ENCODE data around the gene CCDC152. TPM values are rescaled to one million over a fixed set of nuclear protein-coding genes. Genes with fewer than 3 reads are reported as not detected.
A peak's percentile ranks its signal among the peaks of the same experiment; 100 is the strongest.
"Not testable (repeated sequence)": the region's sequence is repeated elsewhere in the genome, so short reads cannot be mapped to it uniquely, and the experiment has no call there.

CCDC152 gene
- total RNA-seq, result 1 to 10 TPM; 7.9 to 8.1 TPM

- CTCF ChIA-PET, result interaction anchor here (0.5 to 1.4 kb wide), 2 partner anchors 10 to 1105 kb away, joined by 4 to 5 read pairs; no protein-coding TSS in a partner anchor
- H3K4me1 Mint-ChIP-seq (ENCODE audit: low read depth), result peaks cover 9% of the 10 kb centered on the region
- intact Hi-C loops (cut with micrococcal nuclease), result loop anchor here (5.0 kb wide), 2 partner anchors 195 to 285 kb away; partner anchors contain the start of gene ANXA2R
- peak within 1 kb of the TSS; percentile 84 for H3K4me3 Mint-ChIP-seq
- no peaks in the 10 kb centered on the region for H3K9me3 Mint-ChIP-seq
- peaks cover 7% of the 10 kb centered on the region for H3K27me3 Mint-ChIP-seq (ENCODE audit: low read depth)
- H3K36me3 Mint-ChIP-seq (ENCODE audit: low read depth), result no peaks in the 10 kb centered on the region
- H3K27ac Mint-ChIP-seq, result peak within 1 kb of the TSS; percentile 80
- DNase-seq, result peak; percentile 60
Measured at GRCh38 chr5:42756606-42757601, at the start of gene CCDC152. Gene CCDC152, plus strand, starts transcription at chr5:42756818. Its CDS starts 2,304 bp downstream, at chr5:42759122.

GRCh38 chr5:42715785-42716184 is 40.8 kb upstream of the CCDC152 start:
- Mint-ChIP-seq H3K36me3 (ENCODE audit: low read depth) (no peaks in the 10 kb centered on the region), H3K4me3 (no peak overlapping the region), H3K4me1 (ENCODE audit: low read depth) (peaks cover 5% of the 10 kb centered on the region), H3K27me3 (ENCODE audit: low read depth) (peaks cover 11% of the 10 kb centered on the region), H3K9me3 (no peaks in the 10 kb centered on the region), H3K27ac (no peak overlapping the region)
- DNase-seq, result no peak
- intact Hi-C loops (cut with micrococcal nuclease), result no loop called here
- CTCF ChIA-PET, result no interaction called here

GRCh38 chr5:42718591-42718990 is 38.0 kb upstream of the CCDC152 start:
- Mint-ChIP-seq H3K4me1 (ENCODE audit: low read depth) (peaks cover 5% of the 10 kb centered on the region), H3K27ac (no peak overlapping the region), H3K36me3 (ENCODE audit: low read depth) (no peaks in the 10 kb centered on the region), H3K27me3 (ENCODE audit: low read depth) (peaks cover 9% of the 10 kb centered on the region), H3K9me3 (no peaks in the 10 kb centered on the region), H3K4me3 (no peak overlapping the region)
- no peak for DNase-seq
- CTCF ChIA-PET, result interaction anchor here (0.6 kb wide), 1 partner anchor 103 kb away, joined by 3 read pairs; no protein-coding TSS in a partner anchor
- intact Hi-C loops (cut with micrococcal nuclease), result no loop called here

GRCh38 chr5:42719034-42719433 is 37.6 kb upstream of the CCDC152 start:
- no peaks in the 10 kb centered on the region for H3K9me3 Mint-ChIP-seq
- no peak overlapping the region for H3K27ac Mint-ChIP-seq
- DNase-seq, result no peak
- intact Hi-C loops (cut with micrococcal nuclease), result no loop called here
- H3K36me3 Mint-ChIP-seq (ENCODE audit: low read depth), result no peaks in the 10 kb centered on the region
- H3K4me1 Mint-ChIP-seq (ENCODE audit: low read depth), result peaks cover 5% of the 10 kb centered on the region
- H3K4me3 Mint-ChIP-seq, result no peak overlapping the region
- peaks cover 9% of the 10 kb centered on the region for H3K27me3 Mint-ChIP-seq (ENCODE audit: low read depth)
- CTCF ChIA-PET, result interaction anchor here (0.6 kb wide), 1 partner anchor 104 kb away, joined by 3 read pairs; no protein-coding TSS in a partner anchor

GRCh38 chr5:42720251-42720650 is 36.4 kb upstream of the CCDC152 start:
- no peak overlapping the region for H3K4me3 Mint-ChIP-seq

GRCh38 chr5:42721484-42721883 is 35.1 kb upstream of the CCDC152 start:
- Mint-ChIP-seq H3K27me3 (ENCODE audit: low read depth) (peaks cover 13% of the 10 kb centered on the region), H3K27ac (no peak overlapping the region), H3K4me3 (no peak overlapping the region), H3K36me3 (ENCODE audit: low read depth) (no peaks in the 10 kb centered on the region), H3K9me3 (no peaks in the 10 kb centered on the region), H3K4me1 (ENCODE audit: low read depth) (peaks cover 5% of the 10 kb centered on the region)
- DNase-seq, result no peak
- CTCF ChIA-PET, result no interaction called here
- intact Hi-C loops (cut with micrococcal nuclease), result no loop called here

More at GRCh38 chr5:42720251-42720650, 36.4 kb upstream of the CCDC152 start:
- Mint-ChIP-seq H3K27me3 (ENCODE audit: low read depth) (peaks cover 9% of the 10 kb centered on the region), H3K4me1 (ENCODE audit: low read depth) (peaks cover 5% of the 10 kb centered on the region), H3K9me3 (no peaks in the 10 kb centered on the region), H3K36me3 (ENCODE audit: low read depth) (no peaks in the 10 kb centered on the region), H3K27ac (no peak overlapping the region)
- no peak for DNase-seq
- CTCF ChIA-PET, result interaction anchor here (0.7 kb wide), 1 partner anchor 47 kb away, joined by 3 read pairs; no protein-coding TSS in a partner anchor
- intact Hi-C loops (cut with micrococcal nuclease), result no loop called here

- intact Hi-C loops (cut with micrococcal nuclease), result not testable (repeated sequence)
Measured at GRCh38 chr5:42734531-42735058, 22.0 kb upstream of the CCDC152 start.

GRCh38 chr5:42740920-42741319 is 15.7 kb upstream of the CCDC152 start:
- intact Hi-C loops (cut with micrococcal nuclease), result no loop called here

More at GRCh38 chr5:42734531-42735058, 22.0 kb upstream of the CCDC152 start:
- H3K4me1 Mint-ChIP-seq (ENCODE audit: low read depth); H3K27me3 Mint-ChIP-seq (ENCODE audit: low read depth); H3K36me3 Mint-ChIP-seq (ENCODE audit: low read depth); H3K27ac Mint-ChIP-seq; H3K4me3 Mint-ChIP-seq; DNase-seq; H3K9me3 Mint-ChIP-seq: not testable (repeated sequence)
- CTCF ChIA-PET, result interaction anchor here (1.0 kb wide), 1 partner anchor 11 kb away, joined by 5 read pairs; no protein-coding TSS in a partner anchor

GRCh38 chr5:42745426-42745825 is 11.2 kb upstream of the CCDC152 start:
- H3K27ac Mint-ChIP-seq, result no peak overlapping the region
- intact Hi-C loops (cut with micrococcal nuclease), result loop anchor here (1.0 kb wide), 1 partner anchor 144 kb away; no protein-coding TSS in a partner anchor
- peak; percentile 18 for DNase-seq
- no peaks in the 10 kb centered on the region for H3K36me3 Mint-ChIP-seq (ENCODE audit: low read depth)
- H3K4me1 Mint-ChIP-seq (ENCODE audit: low read depth), result no peaks in the 10 kb centered on the region
- H3K27me3 Mint-ChIP-seq (ENCODE audit: low read depth), result no peaks in the 10 kb centered on the region
- no peak overlapping the region for H3K4me3 Mint-ChIP-seq
- CTCF ChIA-PET, result interaction anchor here (0.6 to 1.5 kb wide), 5 partner anchors 9 to 1514 kb away, joined by 3 to 5 read pairs (median 3); no protein-coding TSS in a partner anchor
- peaks cover 2% of the 10 kb centered on the region for H3K9me3 Mint-ChIP-seq

More at GRCh38 chr5:42740920-42741319, 15.7 kb upstream of the CCDC152 start:
- CTCF ChIA-PET, result no interaction called here
- Mint-ChIP-seq H3K9me3 (peaks cover 2% of the 10 kb centered on the region), H3K36me3 (ENCODE audit: low read depth) (no peaks in the 10 kb centered on the region), H3K27ac (no peak overlapping the region), H3K4me1 (ENCODE audit: low read depth) (no peaks in the 10 kb centered on the region), H3K27me3 (ENCODE audit: low read depth) (no peaks in the 10 kb centered on the region), H3K4me3 (no peak overlapping the region)
- no peak for DNase-seq

GRCh38 chr5:42745856-42746255 is 10.8 kb upstream of the CCDC152 start:
- no peaks in the 10 kb centered on the region for H3K4me1 Mint-ChIP-seq (ENCODE audit: low read depth)
- no peak overlapping the region for H3K4me3 Mint-ChIP-seq
- intact Hi-C loops (cut with micrococcal nuclease), result loop anchor here (1.0 kb wide), 1 partner anchor 143 kb away; no protein-coding TSS in a partner anchor
- H3K36me3 Mint-ChIP-seq (ENCODE audit: low read depth), result no peaks in the 10 kb centered on the region
- H3K27ac Mint-ChIP-seq, result no peak overlapping the region
- no peaks in the 10 kb centered on the region for H3K27me3 Mint-ChIP-seq (ENCODE audit: low read depth)
- CTCF ChIA-PET, result interaction anchor here (1.3 to 1.5 kb wide), 2 partner anchors 8 to 12 kb away, joined by 3 to 5 read pairs; no protein-coding TSS in a partner anchor
- no peak for DNase-seq
- peaks cover 2% of the 10 kb centered on the region for H3K9me3 Mint-ChIP-seq

GRCh38 chr5:42749020-42749419 is 7.6 kb upstream of the CCDC152 start:
- CTCF ChIA-PET, result no interaction called here
- intact Hi-C loops (cut with micrococcal nuclease), result no loop called here
- H3K4me3 Mint-ChIP-seq, result no peak overlapping the region

GRCh38 chr5:42750507-42750906 is 6.1 kb upstream of the CCDC152 start:
- DNase-seq, result no peak
- Mint-ChIP-seq H3K36me3 (ENCODE audit: low read depth) (no peaks in the 10 kb centered on the region), H3K4me1 (ENCODE audit: low read depth) (no peaks in the 10 kb centered on the region), H3K27ac (no peak overlapping the region), H3K4me3 (no peak overlapping the region), H3K9me3 (no peaks in the 10 kb centered on the region), H3K27me3 (ENCODE audit: low read depth) (no peaks in the 10 kb centered on the region)
- intact Hi-C loops (cut with micrococcal nuclease), result no loop called here
- CTCF ChIA-PET, result interaction anchor here (1.3 to 1.8 kb wide), 2 partner anchors 17 to 139 kb away, joined by 4 to 5 read pairs; no protein-coding TSS in a partner anchor

More at GRCh38 chr5:42749020-42749419, 7.6 kb upstream of the CCDC152 start:
- Mint-ChIP-seq H3K4me1 (ENCODE audit: low read depth) (no peaks in the 10 kb centered on the region), H3K27me3 (ENCODE audit: low read depth) (no peaks in the 10 kb centered on the region), H3K36me3 (ENCODE audit: low read depth) (no peaks in the 10 kb centered on the region), H3K9me3 (no peaks in the 10 kb centered on the region), H3K27ac (no peak overlapping the region)
- no peak for DNase-seq
